Medulla oblongata (tissue), 1 donor: ENCODE results near the gene RSBN1L.

Source experiments
- DNase-seq: peaks from one replicate; pipeline ENCODE4 v3.0.0-alpha.2; 2015; ENCODE audit errors: extremely low spot score

RSBN1L gene

DNA sequence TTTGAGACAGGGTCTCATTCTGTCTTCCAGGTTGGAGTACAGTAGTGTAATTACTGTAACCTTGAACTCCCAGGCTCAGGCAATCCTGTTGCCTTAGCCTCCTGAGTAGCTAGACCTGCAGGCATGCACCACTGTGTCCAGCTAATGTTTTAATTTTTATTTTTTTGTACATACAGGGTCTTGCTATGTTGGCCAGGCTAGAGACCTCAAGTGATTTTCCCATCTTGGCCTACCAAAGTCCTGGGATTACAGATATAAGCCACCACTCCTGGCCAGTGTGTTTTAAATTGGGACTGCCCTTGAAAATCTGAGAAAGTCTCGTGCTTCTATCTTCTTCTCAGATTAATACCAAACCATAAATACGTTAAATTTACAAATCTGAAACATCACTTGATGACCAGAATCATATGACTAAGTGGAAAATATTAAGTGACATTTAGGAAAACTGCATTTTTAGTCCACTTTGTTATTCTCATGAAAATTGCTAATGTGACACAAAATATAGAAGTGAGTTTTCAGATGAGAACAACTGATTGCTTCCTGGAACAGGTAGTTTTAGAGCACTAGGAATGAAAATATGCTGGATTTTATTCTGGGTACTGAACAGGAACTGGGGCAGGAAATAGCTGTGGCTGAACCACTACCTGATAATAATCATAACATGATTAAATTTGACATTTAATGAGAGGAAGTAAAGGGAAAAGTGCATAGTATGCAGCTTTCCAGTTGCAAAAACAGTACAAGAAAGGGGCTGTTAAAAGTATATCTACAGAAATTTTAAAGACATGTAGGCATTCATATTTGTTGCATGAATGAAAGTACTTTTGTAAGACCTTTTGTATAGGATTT lies 106.5 kb downstream of the RSBN1L start:
- DNase-seq: no peak

DNA sequence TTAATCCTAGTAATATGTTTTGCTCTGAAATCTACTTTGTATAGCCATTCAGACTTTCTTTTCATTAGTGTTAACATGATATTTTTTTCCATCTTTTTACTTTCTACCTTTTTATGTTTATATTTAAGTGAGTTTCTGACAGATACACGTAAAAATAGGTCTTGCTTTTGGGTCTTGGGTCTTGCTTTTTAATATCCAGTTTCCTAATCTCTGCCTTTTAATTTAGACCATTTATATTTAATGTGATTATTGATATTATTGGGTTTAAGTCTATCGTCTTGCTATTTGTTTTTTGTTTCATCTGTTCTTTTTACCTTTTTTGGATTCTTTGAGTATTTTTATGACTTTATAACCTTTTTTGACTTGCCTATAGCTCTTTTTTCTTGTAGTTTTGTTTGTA lies 110.2 kb downstream of the RSBN1L start:
- no peak for DNase-seq

DNA sequence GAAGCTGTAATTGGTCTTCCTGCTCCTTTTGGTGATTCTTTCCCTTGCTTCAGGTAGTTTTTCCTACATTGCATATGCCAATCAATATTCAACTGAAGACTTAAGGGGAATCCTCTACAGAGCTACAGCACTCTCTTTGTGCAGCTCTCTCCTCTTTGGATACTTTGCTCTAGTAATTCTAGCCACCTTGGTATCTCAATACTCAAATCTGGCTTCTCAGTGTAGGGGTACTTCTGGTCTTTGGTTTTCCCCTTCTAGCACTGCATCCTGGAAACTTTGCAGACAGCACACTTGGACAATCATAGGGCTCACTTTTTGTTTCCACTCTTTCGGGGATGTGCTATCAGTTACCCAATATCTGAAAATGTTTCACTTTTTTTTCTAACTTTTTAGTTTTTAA lies 112.3 kb downstream of the RSBN1L start:
- DNase-seq: no peak

DNA sequence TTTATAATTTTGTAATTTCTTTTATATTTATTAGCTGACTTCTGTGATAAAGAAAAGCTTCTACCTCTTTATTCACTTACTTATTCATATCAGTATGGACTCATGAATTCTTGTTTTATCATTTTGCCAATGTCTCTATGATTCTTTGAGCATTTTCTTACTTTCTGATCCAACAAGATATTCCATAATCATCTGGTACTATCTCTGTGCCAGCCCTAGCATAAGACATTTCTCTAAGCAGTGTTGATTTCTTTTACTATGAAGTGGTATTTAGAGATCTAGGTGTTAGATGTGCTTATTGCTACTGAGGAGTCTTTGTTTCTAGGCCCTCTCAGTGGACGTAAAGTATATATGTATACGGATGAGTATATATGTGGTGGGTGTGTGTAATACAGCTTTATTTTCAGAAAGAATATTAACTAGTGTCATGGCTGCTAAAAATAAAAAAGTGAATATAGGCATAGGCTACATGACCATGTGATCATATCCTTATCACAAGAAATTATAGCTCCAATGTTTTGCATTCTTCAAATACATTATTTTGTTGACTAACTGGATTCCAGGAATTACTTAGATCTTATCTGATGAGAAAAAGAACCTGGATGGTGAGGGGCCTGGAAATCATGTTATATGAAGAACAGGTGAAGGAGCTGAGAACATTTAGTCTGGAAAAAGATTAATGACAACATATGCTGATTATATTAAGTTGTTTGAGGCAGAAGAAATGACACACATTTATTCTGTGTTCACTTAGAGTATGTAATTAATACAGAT lies 115.4 kb downstream of the RSBN1L start:
- no peak for DNase-seq

DNA sequence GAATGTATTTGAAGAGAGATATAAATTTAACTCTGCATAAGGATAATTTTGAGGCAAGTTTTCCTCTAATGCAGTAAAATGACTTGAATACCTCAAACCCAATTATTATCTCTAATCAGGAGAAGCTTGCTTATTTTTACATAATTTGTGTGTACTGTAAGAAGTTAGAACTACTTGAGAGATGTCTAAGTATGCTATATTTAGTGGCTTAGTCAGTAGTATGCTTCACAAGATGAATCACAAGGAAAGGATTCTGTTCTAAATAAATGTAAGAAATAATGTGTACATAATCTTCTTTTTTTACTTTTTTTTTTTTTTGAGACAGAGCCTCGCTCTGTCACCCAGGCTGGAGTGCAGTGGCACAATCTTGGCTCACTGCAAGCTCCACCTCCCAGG lies 116.0 kb downstream of the RSBN1L start:
- no peak for DNase-seq

DNA sequence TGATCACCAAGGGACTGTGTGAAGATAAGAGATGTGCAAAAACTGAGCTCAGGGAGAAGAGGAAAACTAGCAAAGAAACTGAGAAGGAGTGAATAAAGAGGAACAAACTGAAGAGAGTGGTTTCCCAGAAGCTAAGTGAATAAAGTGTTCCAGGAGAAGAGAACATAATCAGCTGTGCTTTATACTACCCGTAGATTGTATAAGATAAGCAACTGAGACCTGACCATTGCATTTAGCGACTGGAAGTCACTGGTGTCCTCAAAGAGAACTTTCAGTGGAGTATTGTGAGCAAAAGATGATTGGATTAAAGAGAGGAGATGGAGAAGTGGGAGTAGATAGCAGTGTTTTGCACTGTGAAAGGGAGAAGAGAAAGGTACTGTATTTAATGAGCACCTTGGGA lies 116.9 kb downstream of the RSBN1L start:
- no peak for DNase-seq

DNA sequence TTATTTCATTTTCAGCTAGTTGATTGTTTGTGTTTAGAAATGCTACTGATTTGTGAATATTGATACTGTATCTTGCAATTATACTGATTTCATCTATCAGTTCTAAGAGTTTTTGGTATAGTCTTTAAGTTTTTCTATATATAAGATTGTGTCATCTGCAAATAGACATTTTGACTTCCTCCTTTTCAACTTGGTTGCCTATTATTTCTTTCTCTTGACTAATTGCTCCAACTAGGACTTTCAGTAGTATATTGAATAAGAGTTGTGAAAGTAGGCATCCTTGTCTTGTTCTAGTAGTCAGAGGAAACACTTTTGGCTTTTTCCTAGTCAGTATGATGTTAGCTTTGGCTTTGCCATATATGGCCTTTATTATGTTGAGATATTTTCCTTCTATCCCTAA lies 122.8 kb downstream of the RSBN1L start:
- DNase-seq: no peak

DNA sequence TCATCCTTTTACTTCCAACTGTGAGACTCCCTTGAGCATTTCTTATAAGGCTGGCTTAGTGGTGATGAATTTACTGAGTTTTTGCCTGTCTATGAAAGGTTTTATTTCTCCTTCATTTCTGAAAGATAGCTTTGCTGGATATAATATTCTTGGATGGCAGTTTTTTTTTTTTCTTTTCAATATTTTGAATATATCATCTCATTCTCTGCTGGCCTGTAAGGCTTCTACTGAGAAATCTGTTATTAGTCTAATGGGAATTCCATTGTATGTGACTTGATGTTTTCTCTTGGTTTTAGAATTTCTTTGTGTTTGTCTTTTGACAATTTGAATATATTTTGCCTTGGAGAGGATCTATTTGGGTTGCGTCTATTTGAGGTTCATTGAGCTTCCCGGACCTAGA lies 124.7 kb downstream of the RSBN1L start:
- DNase-seq: no peak

DNA sequence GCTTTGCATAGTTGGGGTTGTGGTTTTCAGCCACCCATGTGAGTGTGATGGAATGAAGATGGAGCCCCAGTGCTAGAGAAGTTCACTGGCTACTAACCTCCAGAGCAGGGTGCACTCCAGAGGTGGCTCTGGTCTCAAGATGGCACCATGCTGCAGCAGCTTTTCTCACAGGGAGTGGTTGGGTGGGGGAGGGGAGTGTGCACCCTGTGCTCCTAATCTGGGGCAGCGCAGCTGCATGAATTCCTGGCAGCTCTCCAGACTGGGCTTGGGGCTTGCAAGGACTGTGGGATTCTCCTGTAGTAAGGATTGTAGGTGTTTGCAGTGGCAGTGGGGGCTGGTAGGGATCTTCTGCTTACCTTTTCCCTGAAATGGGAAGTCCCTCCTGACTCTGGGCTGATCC lies 126.0 kb downstream of the RSBN1L start:
- no peak for DNase-seq

DNA sequence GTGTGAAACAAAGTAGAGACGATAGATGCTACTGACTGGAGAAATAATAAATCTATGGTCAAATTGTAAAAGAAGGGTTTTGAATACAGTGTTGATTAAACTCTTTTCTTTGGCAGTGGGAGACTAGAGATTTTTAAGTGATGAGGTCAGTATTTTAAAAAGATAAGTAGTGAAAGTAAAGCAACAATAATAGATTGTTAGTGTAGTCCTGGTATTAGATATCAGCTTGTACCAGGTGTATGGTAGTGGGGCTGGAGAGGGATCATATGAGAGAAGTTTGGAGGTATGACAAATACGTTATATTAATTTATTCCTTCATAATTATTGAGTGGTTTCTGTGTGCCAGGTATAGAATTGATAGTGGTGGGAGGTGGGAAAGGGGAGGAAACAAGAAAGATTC lies 127.5 kb downstream of the RSBN1L start:
- DNase-seq: no peak

DNA sequence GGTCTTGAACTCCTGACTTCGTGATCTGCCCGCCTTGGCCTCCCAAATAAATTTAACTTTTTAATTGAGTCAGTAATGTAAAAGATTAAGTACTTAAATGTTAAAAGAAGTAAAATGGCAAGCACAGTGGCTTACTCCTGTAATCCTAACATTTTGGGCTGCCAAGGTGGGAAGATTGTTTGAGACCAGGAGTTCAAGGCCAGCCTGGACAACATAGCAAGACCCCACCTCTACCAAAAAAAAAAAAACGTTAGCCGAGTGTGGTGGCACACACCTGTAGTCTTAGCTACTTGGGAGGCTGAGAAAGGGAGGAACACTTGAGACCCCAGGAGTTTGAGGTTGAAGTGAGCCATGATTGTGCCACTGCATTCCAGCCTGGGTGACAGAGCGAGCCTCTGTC lies 128.4 kb downstream of the RSBN1L start:
- no peak for DNase-seq

DNA sequence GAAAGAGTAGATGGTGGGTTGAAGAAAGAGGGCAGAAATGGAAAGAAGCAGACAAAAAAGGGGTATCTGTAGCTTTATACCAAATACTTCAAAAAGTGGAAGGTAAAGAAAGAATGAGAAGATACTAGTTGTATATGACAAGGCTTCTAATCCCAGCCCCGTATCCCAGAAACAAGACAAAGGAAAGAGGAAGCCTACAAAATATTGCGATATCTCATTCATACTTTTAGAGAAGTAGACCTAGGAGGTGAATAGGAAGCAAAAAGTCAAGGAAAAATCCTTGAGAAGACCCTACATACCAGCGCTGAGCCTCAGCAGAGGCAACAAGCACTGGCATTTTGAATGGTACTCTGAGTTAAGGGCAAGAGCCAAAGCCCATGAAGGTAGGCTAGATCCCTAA lies 128.9 kb downstream of the RSBN1L start:
- DNase-seq: no peak

DNA sequence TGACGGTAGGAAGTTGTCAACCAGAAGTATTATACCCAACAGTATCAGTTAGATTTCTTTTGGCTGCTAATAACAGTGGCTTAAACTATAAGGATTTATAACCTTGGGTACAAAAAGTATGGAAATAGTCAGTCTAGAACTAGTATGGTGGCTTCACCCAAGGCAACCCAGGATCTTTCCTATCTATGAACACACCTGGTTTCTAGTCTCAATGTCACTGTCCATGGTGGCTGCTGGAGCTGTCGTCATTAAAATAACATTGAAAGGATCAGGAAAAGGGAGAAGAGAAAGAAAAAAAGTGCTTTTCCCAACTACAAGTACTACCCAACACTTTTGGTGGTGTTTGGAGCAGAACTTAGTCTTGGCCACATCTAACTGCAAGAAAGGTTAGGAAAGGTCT lies 130.0 kb downstream of the RSBN1L start:
- no peak for DNase-seq

DNA sequence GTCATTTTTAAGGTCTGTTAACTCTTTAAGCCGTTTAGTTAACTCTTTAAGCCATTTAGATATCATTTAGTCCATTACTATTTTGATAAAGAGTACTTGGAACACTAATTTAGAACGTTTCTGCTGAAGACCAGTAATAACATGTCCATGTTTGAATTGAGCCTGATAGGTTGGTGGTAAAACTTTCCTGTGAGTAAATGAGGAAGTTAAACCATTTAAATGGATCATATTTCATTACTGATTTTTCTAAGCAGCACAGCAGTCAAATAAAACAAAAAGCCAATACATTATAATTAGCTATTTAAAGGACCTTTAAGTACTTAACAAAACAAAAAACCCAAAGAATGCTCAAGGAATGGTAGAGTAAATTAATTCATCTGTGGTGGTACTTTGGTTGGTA lies 131.7 kb downstream of the RSBN1L start:
- no peak for DNase-seq

DNA sequence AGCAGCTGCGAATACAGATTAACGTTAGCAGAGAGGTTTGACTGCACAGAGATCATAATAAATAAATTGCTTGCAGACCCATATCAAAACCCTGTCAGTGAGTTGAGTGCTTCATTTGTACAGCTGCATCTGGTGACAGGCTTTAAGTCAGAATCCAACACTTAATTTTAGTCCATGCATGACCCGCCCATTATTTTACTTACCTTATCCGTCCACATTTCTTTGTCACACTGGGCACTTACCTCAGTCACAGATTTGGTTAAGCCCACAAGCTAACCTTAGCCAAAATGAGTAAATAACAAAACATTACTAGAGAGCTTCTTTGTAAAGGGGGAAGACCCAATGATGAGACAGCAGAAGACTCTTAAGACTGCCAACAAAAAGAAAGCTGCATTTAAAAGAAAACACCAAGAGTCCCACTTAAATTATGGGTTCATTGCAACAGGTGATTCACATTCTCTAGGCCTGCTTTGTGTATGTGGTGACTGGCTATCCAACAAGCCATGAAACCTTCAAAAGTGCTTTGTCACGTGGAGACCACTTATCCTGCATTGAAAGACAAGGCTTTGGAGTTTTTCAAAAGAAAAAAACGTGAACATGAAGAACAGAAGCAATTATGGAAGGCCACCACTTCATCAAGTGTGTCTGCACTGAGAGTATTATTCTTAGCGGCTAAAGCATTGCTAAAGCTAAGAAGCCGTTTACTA lies 134.5 kb downstream of the RSBN1L start:
- DNase-seq: no peak

DNA sequence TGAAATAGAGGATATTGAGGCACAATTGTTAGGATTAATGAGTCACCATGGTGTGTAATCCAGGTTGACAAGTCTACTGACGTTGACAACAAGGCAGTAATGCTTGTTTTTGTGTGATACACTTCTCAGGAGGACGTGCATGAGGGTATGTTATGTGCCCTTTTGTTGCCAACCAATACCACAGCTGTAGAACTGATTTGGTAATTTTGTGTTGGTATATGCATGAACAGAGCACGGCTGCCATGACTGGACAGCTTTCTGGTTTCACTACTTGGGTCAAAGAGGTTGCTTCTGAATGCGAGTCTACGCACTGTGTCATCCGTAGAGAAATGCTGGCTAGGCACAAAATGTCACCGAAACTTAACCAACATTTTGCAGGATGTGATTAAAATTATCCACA lies 135.2 kb downstream of the RSBN1L start:
- no peak for DNase-seq

DNA sequence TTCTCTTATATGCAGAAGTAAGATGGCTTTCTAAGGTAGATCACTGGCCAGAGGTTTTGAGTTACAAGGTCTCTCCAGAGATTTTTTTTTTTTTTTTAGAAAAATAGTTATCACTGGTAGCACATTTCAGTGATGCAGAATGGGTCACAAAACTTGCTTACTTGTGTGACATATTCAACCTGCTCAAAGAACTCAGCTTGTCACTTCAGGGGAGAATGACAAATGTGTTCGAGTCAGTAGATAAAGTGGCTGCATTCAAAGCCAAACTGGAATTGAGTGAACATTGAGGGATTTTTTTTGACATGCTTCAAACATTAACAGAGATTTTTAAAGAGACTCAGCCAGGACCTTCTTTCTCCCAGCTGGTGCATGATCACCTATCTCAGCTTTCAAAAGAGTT lies 135.7 kb downstream of the RSBN1L start:
- DNase-seq: no peak
